GM12892 (cell line): ENCODE measurements around the gene RBM10.

Experiments used
- DNase-seq: peaks from one replicate; pipeline ENCODE4 v3.0.0; 2011; ENCODE audit not compliant: insufficient read length
- FAIRE-seq: peaks from 2 replicates; lab custom pipeline; 2011; peaks lifted over from hg19 to GRCh38; lab: Jason Lieb, UNC
- POLR2A ChIP-seq: IDR thresholded peaks from 2 replicates; pipeline ENCODE4 v1.6.1; 2011; ENCODE audit warnings: low read depth, low read length, control low read depth
- POLR2AphosphoS5 ChIP-seq: IDR thresholded peaks from 2 replicates; pipeline ENCODE4 v1.6.1; 2011; ENCODE audit warnings: low read depth, low read length, control low read depth
- TAF1 ChIP-seq: IDR thresholded peaks from 2 replicates; pipeline ENCODE4 v1.6.1; 2011; ENCODE audit warnings: low read depth, mild to moderate bottlenecking, control low read depth, low read length, borderline replicate concordance

RBM10 gene

GRCh38 chrX:47197526-47197925, 52.5 kb downstream of the RBM10 start:
- FAIRE-seq (no peak), DNase-seq (no peak)
- TF ChIP-seq POLR2A: no peak
- no peak for TF ChIP-seq POLR2AphosphoS5
- no peak for TF ChIP-seq TAF1

GRCh38 chrX:47198026-47198686, 53.1 kb downstream of the RBM10 start:
- no peak for TF ChIP-seq TAF1
- no peak for TF ChIP-seq POLR2A
- no peak for TF ChIP-seq POLR2AphosphoS5
- DNase-seq (no peak), FAIRE-seq (no peak)

DNA sequence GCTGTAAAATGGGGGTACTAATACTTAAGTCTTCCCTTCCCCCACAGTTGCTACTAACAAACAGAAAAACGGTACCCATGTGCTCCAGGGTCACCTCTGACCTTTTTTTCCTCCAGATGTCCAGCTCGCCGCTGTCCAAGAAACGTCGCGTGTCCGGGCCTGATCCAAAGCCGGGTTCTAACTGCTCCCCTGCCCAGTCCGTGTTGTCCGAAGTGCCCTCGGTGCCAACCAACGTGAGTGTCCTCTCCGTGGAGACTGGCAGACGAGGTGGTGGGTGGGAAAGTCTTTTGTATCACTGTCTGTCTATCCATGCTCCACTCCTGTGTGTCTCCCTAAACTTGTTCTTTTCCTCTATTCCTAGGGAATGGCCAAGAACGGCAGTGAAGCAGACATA, 53.7 kb downstream of the RBM10 start:
- FAIRE-seq: no peak
- no peak for DNase-seq
- no peak for TF ChIP-seq TAF1
- TF ChIP-seq POLR2A: no peak
- no peak for TF ChIP-seq POLR2AphosphoS5

GRCh38 chrX:47199286-47199685, 54.3 kb downstream of the RBM10 start:
- DNase-seq (no peak), FAIRE-seq (no peak)
- TF ChIP-seq POLR2A: 0 out of 2 replicates have a peak, but pooled peaks have one; percentile 5
- TF ChIP-seq TAF1: no peak
- no peak for TF ChIP-seq POLR2AphosphoS5

DNA sequence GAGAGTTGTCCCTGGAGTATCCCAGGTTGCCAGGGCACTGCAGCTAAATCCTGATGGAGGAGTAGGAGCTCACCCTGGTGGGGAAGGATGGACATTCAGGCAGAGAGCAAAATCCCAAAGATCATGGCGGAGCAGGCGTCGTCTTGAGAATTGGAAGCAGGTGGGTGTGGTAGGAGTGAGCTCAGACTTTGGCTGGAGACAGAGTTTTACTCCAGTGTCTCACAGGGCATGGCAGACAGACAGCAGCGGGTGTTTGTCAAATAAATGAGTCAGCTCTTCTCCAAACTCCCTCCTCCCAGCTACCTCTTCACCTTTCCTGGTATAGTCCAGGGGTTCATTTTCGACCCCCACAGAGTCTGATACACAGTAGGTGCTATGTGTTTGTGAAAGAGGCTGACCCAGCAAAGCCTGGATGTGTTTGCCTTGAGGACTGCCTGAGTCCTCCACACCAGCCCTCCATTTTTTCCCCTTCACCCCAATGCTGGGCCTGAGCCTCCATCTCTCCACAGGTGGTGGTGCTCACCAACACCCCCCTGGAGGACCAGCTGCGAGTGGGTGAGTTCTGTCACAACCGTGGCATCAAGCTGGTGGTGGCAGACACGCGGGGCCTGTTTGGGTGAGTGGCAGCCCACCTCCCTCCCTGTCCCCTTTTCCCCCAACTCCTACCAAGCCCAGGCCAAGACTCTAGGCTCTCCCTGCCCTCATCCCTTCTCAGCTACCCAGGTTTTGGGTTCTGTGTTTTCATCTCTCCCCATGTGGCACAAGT, 55.5 kb downstream of the RBM10 start:
- FAIRE-seq: no peak
- no peak for DNase-seq
- TF ChIP-seq POLR2AphosphoS5: no peak
- no peak for TF ChIP-seq POLR2A
- TF ChIP-seq TAF1: no peak

- DNase-seq: no peak
- no peak for TF ChIP-seq POLR2AphosphoS5
- TF ChIP-seq TAF1: no peak
- no peak for FAIRE-seq
Observed at GRCh38 chrX:47201345-47201944, 56.4 kb downstream of the RBM10 start.

DNA sequence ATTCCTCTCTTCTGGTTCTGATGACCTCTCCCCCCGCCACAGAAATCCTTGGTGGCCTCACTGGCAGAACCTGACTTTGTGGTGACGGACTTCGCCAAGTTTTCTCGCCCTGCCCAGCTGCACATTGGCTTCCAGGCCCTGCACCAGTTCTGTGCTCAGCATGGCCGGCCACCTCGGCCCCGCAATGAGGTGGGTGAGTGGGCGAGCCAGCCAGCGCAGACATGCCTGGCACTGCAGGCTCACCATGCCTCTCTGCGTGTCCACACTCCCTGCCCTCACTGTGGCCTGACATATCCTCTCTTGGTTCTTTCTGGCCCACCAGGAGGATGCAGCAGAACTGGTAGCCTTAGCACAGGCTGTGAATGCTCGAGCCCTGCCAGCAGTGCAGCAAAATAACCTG, 57.3 kb downstream of the RBM10 start:
- TF ChIP-seq POLR2A: no peak
- TF ChIP-seq POLR2AphosphoS5: no peak
- TF ChIP-seq TAF1: no peak
- DNase-seq (no peak), FAIRE-seq (no peak)

DNA sequence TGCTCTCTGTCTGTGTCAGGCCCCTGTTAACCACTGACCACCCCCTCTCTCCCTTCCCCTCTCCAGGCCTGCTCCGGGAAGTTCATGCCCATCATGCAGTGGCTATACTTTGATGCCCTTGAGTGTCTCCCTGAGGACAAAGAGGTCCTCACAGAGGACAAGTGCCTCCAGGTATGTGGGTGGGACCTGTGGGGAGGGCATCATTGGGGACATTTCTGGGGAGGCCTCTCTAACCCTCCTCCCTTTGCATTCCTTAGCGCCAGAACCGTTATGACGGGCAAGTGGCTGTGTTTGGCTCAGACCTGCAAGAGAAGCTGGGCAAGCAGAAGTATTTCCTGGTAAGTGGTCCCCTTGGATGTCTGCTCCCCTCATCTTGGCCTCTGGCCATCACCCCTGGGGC, 57.9 kb downstream of the RBM10 start:
- DNase-seq: no peak
- no peak for FAIRE-seq
- no peak for TF ChIP-seq POLR2A
- no peak for TF ChIP-seq POLR2AphosphoS5
- no peak for TF ChIP-seq TAF1

DNA sequence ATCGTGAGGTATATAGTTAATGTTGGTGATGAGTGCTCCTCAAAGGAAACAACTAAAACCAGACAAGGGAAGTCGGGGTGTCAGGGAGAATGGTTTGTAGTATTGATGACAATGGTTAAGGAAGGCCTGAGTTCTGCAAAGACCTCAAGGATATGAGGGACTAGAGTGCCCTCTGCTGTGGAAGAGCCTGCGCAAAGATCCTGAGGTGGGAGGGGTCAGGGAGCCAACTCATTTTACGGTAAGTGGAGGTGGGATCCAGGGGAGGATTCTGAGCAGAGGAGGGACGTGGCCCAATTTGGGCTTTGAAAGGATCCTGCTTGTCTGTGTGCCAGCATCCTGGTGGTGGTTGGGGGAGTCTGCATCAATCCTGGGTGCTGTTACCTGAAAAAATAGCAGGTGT, 59.9 kb downstream of the RBM10 start:
- FAIRE-seq (no peak), DNase-seq (no peak)
- no peak for TF ChIP-seq POLR2AphosphoS5
- TF ChIP-seq POLR2A: no peak
- TF ChIP-seq TAF1: no peak

- FAIRE-seq: no peak
- TF ChIP-seq TAF1 (no peak), POLR2AphosphoS5 (no peak), POLR2A (no peak)
- DNase-seq: no peak
Observed at GRCh38 chrX:47206316-47206715, 61.3 kb downstream of the RBM10 start.

- FAIRE-seq (no peak), DNase-seq (no peak)
- TF ChIP-seq TAF1 (no peak), POLR2AphosphoS5 (no peak), POLR2A (no peak)
Observed at GRCh38 chrX:47208108-47208507, 63.1 kb downstream of the RBM10 start.
